Testis (tissue), 2 donors: ENCODE measurements around the gene NOTO.
A peak's percentile ranks its signal among the peaks of the same experiment; 100 is the strongest.

Source experiments
- CTCF ChIP-seq, 3 experiments: fragments of 450-650 bp in 2 of 3; fragments of 200-600 bp in 1 of 3; sonication (generic) in 1 of 3; IDR thresholded peaks; one replicate each; pipeline ENCODE4 v1.5.1; 2016 to 2019; ENCODE audit warnings: antibody characterized with exemption in 3 of 3, mild to moderate bottlenecking in 2 of 3, moderate library complexity in 1 of 3
- POLR2A ChIP-seq: fragments of 450-650 bp; IDR thresholded peaks from one replicate; pipeline ENCODE4 v1.6.1; 2017; ENCODE audit warnings: antibody characterized with exemption, mild to moderate bottlenecking, moderate library complexity

DNA sequence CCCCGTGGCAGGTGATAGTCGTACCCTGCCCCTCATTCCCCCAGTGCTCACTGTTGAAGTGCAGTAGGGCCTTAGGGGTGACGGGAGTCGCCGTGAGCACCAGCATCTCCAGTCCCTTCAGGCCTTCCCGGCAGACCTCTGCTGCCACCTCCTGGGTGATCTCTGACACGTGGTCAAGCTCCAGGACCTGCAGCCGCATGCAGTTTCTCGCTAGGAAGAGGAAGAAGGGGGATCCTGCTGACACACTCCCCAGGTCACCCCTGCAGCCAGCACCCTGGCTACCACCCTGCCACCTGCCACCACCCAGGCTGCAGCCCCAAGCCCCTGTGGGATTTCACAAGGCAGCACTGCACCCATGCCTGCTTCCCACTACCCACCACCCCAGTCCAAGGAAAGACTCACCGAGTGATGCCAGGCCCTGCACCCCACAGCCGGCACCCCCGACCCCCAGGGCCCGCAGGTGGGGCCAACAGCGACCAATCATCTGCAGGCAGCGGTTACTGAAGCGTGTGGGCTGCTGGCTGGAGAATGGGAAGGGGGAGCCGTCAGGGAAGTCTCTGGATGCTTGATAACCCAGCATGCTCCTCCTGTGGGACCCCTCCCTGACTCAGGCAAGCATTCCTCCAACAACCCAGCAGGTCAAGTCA lies 58.1 kb downstream of the NOTO start:
- peak in 2 of 3 experiments; percentile 14 to 49 for TF ChIP-seq CTCF (IDR thresholded peaks at IDR 0.05)
- TF ChIP-seq POLR2A: no peak
